T-helper 9 cell (primary cell): Measurements from ENCODE around the gene PIEZO2.
A peak's percentile ranks its signal among the peaks of the same experiment; 100 is the strongest.

ENCODE experiments used
- DNase-seq: peaks from one replicate; pipeline ENCODE4 v3.0.0-alpha.2; 2020

PIEZO2 gene

GRCh38 chr18:10839421-10839820 is 309.9 kb downstream of the PIEZO2 start:
- no peak for DNase-seq

GRCh38 chr18:10838553-10838952 is 310.8 kb downstream of the PIEZO2 start:
- DNase-seq: no peak

GRCh38 chr18:10834128-10834815 is 315.1 kb downstream of the PIEZO2 start:
- no peak for DNase-seq

GRCh38 chr18:10833656-10834055 is 315.7 kb downstream of the PIEZO2 start:
- no peak for DNase-seq

GRCh38 chr18:10826400-10826799 is 323.0 kb downstream of the PIEZO2 start:
- no peak for DNase-seq

GRCh38 chr18:10822456-10822855 is 326.9 kb downstream of the PIEZO2 start:
- DNase-seq: no peak

GRCh38 chr18:10820681-10821080 is 328.7 kb downstream of the PIEZO2 start:
- DNase-seq: no peak

- DNase-seq: no peak
Observed at GRCh38 chr18:10814336-10814735, 335.0 kb downstream of the PIEZO2 start.

- DNase-seq: no peak
Observed at GRCh38 chr18:10805587-10806118, 343.7 kb downstream of the PIEZO2 start.

GRCh38 chr18:10804126-10804525 is 345.2 kb downstream of the PIEZO2 start:
- DNase-seq: no peak

- DNase-seq: no peak
Observed at GRCh38 chr18:10798727-10799550, 350.4 kb downstream of the PIEZO2 start.

- no peak for DNase-seq
Observed at GRCh38 chr18:10797896-10798295, 351.5 kb downstream of the PIEZO2 start.

- no peak for DNase-seq
Observed at GRCh38 chr18:10794771-10795170, 354.6 kb downstream of the PIEZO2 start.

GRCh38 chr18:10793730-10794370 is 355.5 kb downstream of the PIEZO2 start:
- DNase-seq: no peak

- DNase-seq: no peak
Observed at GRCh38 chr18:10792181-10792580, 357.2 kb downstream of the PIEZO2 start.

- DNase-seq: no peak
Observed at GRCh38 chr18:10791169-10791831, 358.1 kb downstream of the PIEZO2 start.

GRCh38 chr18:10789180-10789579 is 360.2 kb downstream of the PIEZO2 start:
- no peak for DNase-seq

- peak; percentile 83 for DNase-seq
Observed at GRCh38 chr18:10787293-10787901, 362.0 kb downstream of the PIEZO2 start.

GRCh38 chr18:10785798-10786197 is 363.6 kb downstream of the PIEZO2 start:
- no peak for DNase-seq

GRCh38 chr18:10784596-10785202 is 364.7 kb downstream of the PIEZO2 start:
- DNase-seq: no peak

GRCh38 chr18:10783941-10784340 is 365.4 kb downstream of the PIEZO2 start:
- no peak for DNase-seq

- DNase-seq: no peak
Observed at GRCh38 chr18:10776493-10776892, 372.9 kb downstream of the PIEZO2 start.
